SK-N-SH treated with all-trans-retinoic acid at 6 μM for 48 hours (cell line): ENCODE results near the gene FICD.

Source experiments
- ATAC-seq: fragments of 200-7000 bp; cut with Tn5 transposase; 3 replicates; pipeline ENCODE4 v1.9.1; 2020; ENCODE audit warnings: mild to moderate bottlenecking, moderate library complexity
- ARNTL ChIP-seq: fragments of 450-650 bp; formaldehyde crosslinking; IDR thresholded peaks from 2 replicates; pipeline ENCODE4 v1.5.0; 2020; ENCODE audit warnings: low read depth, mild to moderate bottlenecking, moderate library complexity, borderline replicate concordance
- BACH2 ChIP-seq: fragments of 250-450 bp; sonication (Bioruptor Pico); IDR thresholded peaks from 2 replicates; pipeline ENCODE4 v1.9.0; 2021; ENCODE audit warnings: mild to moderate bottlenecking, borderline replicate concordance
- CREB5 ChIP-seq: fragments of 250-450 bp; sonication (Bioruptor Pico); IDR thresholded peaks from 2 replicates; pipeline ENCODE4 v1.5.1; 2020; ENCODE audit warnings: low read depth, mild to moderate bottlenecking, moderate library complexity
- CSDC2 ChIP-seq: fragments of 250-450 bp; sonication (Bioruptor Pico); IDR thresholded peaks from 2 replicates; pipeline ENCODE4 v1.5.0; 2020; ENCODE audit warnings: mild to moderate bottlenecking, moderate library complexity
- CSRNP3 ChIP-seq: fragments of 250-450 bp; sonication (Bioruptor Pico); IDR thresholded peaks from 2 replicates; pipeline ENCODE4 v1.5.1; 2021; ENCODE audit warnings: mild to moderate bottlenecking, moderate library complexity
- ESRRG ChIP-seq: fragments of 250-450 bp; sonication (Bioruptor Pico); IDR thresholded peaks from 2 replicates; pipeline ENCODE4 v1.6.1; 2021; ENCODE audit warnings: mild to moderate bottlenecking
- GLIS3 ChIP-seq: fragments of 250-450 bp; sonication (Bioruptor Pico); IDR thresholded peaks from 2 replicates; pipeline ENCODE4 v1.5.0; 2020; ENCODE audit warnings: mild to moderate bottlenecking, moderate library complexity
- ISL1 ChIP-seq: fragments of 250-450 bp; sonication (Bioruptor Pico); IDR thresholded peaks from 2 replicates; pipeline ENCODE4 v2.1.2; 2022; ENCODE audit warnings: mild to moderate bottlenecking, moderate library complexity
- OSR1 ChIP-seq: fragments of 250-450 bp; sonication (Bioruptor Pico); IDR thresholded peaks from 2 replicates; pipeline ENCODE4 v1.8.0; 2022; ENCODE audit warnings: moderate library complexity, mild to moderate bottlenecking, inconsistent platforms
- PATZ1 ChIP-seq: fragments of 250-450 bp; sonication (Bioruptor Pico); IDR thresholded peaks from 2 replicates; pipeline ENCODE4 v1.8.0; 2020; ENCODE audit warnings: mild to moderate bottlenecking, moderate library complexity, borderline replicate concordance
- POU6F1 ChIP-seq: fragments of 250-450 bp; sonication (Bioruptor Pico); IDR thresholded peaks from 2 replicates; pipeline ENCODE4 v1.8.0; 2021; ENCODE audit warnings: low read depth, mild to moderate bottlenecking, moderate library complexity, borderline replicate concordance
- PPARA ChIP-seq: fragments of 250-450 bp; sonication (Bioruptor Pico); IDR thresholded peaks from 2 replicates; pipeline ENCODE4 v1.5.0; 2020; ENCODE audit warnings: mild to moderate bottlenecking, borderline replicate concordance
- RARB ChIP-seq: fragments of 250-450 bp; sonication (Bioruptor Pico); IDR thresholded peaks from 2 replicates; pipeline ENCODE4 v1.8.0; 2021; ENCODE audit warnings: mild to moderate bottlenecking, moderate library complexity
- TCF4 ChIP-seq: fragments of 250-450 bp; sonication (Bioruptor Pico); IDR thresholded peaks from 2 replicates; pipeline ENCODE4 v1.8.0; 2021; ENCODE audit warnings: mild to moderate bottlenecking, moderate library complexity, borderline replicate concordance
- TOX ChIP-seq: fragments of 250-450 bp; sonication (Bioruptor Pico); IDR thresholded peaks from 2 replicates; pipeline ENCODE4 v1.8.0; 2021; ENCODE audit warnings: mild to moderate bottlenecking, moderate library complexity, borderline replicate concordance
- ZC3H10 ChIP-seq: fragments of 250-450 bp; sonication (Bioruptor Pico); IDR thresholded peaks from 2 replicates; pipeline ENCODE4 v1.5.1; 2021; ENCODE audit warnings: mild to moderate bottlenecking, moderate library complexity
- ZFP3 ChIP-seq: fragments of 250-450 bp; sonication (Bioruptor Pico); IDR thresholded peaks from 2 replicates; pipeline ENCODE4 v1.5.0; 2020; ENCODE audit warnings: mild to moderate bottlenecking, moderate library complexity
- ZFP30 ChIP-seq: fragments of 450-650 bp; formaldehyde crosslinking; IDR thresholded peaks from 2 replicates; pipeline ENCODE4 v1.5.0; 2022; ENCODE audit warnings: mild to moderate bottlenecking, moderate library complexity
- ZNF565 ChIP-seq: fragments of 450-650 bp; formaldehyde crosslinking; conservative IDR thresholded peaks from 2 replicates; pipeline ENCODE4 v1.5.0; 2020; ENCODE audit warnings: low read depth, mild to moderate bottlenecking, moderate library complexity
- ZNF70 ChIP-seq: fragments of 450-650 bp; formaldehyde crosslinking; IDR thresholded peaks from 2 replicates; pipeline ENCODE4 v1.5.0; 2020; ENCODE audit warnings: mild to moderate bottlenecking, moderate library complexity
- ZNF8 ChIP-seq: fragments of 450-650 bp; formaldehyde crosslinking; IDR thresholded peaks from 2 replicates; pipeline ENCODE4 v1.5.0; 2020; ENCODE audit warnings: mild to moderate bottlenecking, moderate library complexity

The FICD gene

GRCh38 chr12:108477055-108477880 is 37.8 kb upstream of the FICD start:
- TF ChIP-seq ISL1 (CRISPR knock-in tag) (no peak), ZNF565 (CRISPR knock-in tag) (no peak), PPARA (CRISPR knock-in tag) (no peak), PATZ1 (CRISPR knock-in tag) (no peak), OSR1 (CRISPR knock-in tag) (no peak), TCF4 (CRISPR knock-in tag) (no peak), POU6F1 (CRISPR knock-in tag) (no peak), ZFP30 (no peak), ZNF8 (no peak), CSRNP3 (CRISPR knock-in tag) (no peak), CSDC2 (no peak), TOX (CRISPR knock-in tag) (no peak), ARNTL (CRISPR knock-in tag) (no peak)
- TF ChIP-seq, all 23 proteins: peak for 0
- ATAC-seq, result no peak

- no peak for TF ChIP-seq CSRNP3 (CRISPR knock-in tag)
- no peak for TF ChIP-seq ZNF70 (CRISPR knock-in tag)
- no peak for TF ChIP-seq PATZ1 (CRISPR knock-in tag)
- TF ChIP-seq ARNTL (CRISPR knock-in tag), result no peak
- TF ChIP-seq BACH2 (CRISPR knock-in tag), result no peak
- TF ChIP-seq CREB5 (CRISPR knock-in tag), result no peak
- TF ChIP-seq ESRRG (CRISPR knock-in tag), result no peak
- TF ChIP-seq OSR1 (CRISPR knock-in tag), result no peak
- no peak for TF ChIP-seq ZFP3 (CRISPR knock-in tag)
- TF ChIP-seq, all 23 proteins: peak for 0
- no peak for ATAC-seq
Observed at GRCh38 chr12:108477881-108478259, 37.2 kb upstream of the FICD start.

- TF ChIP-seq ZNF8, result no peak
- TF ChIP-seq ISL1 (CRISPR knock-in tag), result no peak
- TF ChIP-seq BACH2 (CRISPR knock-in tag), result no peak
- no peak for TF ChIP-seq GLIS3
- no peak for TF ChIP-seq ZFP3 (CRISPR knock-in tag)
- TF ChIP-seq OSR1 (CRISPR knock-in tag), result no peak
- TF ChIP-seq CREB5 (CRISPR knock-in tag), result no peak
- no peak for TF ChIP-seq ARNTL (CRISPR knock-in tag)
- no peak for TF ChIP-seq ZNF70 (CRISPR knock-in tag)
- no peak for TF ChIP-seq PPARA (CRISPR knock-in tag)
- no peak for TF ChIP-seq ESRRG (CRISPR knock-in tag)
- no peak for TF ChIP-seq RARB (CRISPR knock-in tag)
- no peak for TF ChIP-seq ZC3H10 (CRISPR knock-in tag)
- ATAC-seq, result no peak
Observed at GRCh38 chr12:108478611-108479206, 36.4 kb upstream of the FICD start.
